ENCODE results near the gene KIF16B. TPM values are rescaled to one million over a fixed set of nuclear protein-coding genes. Genes with fewer than 3 reads are reported as not detected.

Gene KIF16B
- total and polyA plus RNA-seq, 2 of the 8 experiments (the other 6 are each of a cell fraction or from before 2014, with no cell fraction given) = 3.0 to 9.2 TPM

GRCh38 chr20:16257813-16258430 lies 315.3 kb downstream of the KIF16B start:
- Histone ChIP-seq H2BK15ac (ENCODE audit: low read length) (no peak overlapping the region), H2AFZ (ENCODE audit: low read length) (no peak overlapping the region), H3K9ac (replicated peaks in 1 of 4; ENCODE audit: extremely low read depth in 1 of 4, low read depth in 3 of 4, low read length in 3 of 4) (no peak overlapping the region), H4K5ac (ENCODE audit: insufficient read length, low read depth, low read length) (no peak overlapping the region), H3K36me3 (ENCODE audit: control insufficient read depth in 2 of 4, insufficient read depth in 4 of 4, low read length in 3 of 4) (no peaks in the 10 kb centered on the region), H3K4me2 (ENCODE audit: insufficient read depth in 1 of 2, low read depth in 2 of 2, low read length in 2 of 2) (no peak overlapping the region), H3K4ac (replicated peaks; ENCODE audit: insufficient read length, low read depth, low read length) (no peak overlapping the region), H3K56ac (replicated peaks; ENCODE audit: insufficient read length, low read depth, low read length) (no peak overlapping the region), H2BK20ac (ENCODE audit: low read length) (no peak overlapping the region), H3K9me3 (ENCODE audit: insufficient read depth in 2 of 2, low read depth in 1 of 2, low read length in 1 of 2) (no peaks in the 10 kb centered on the region; a peak in 1 of 4 replicates), H3K79me1 (ENCODE audit: low read depth, low read length) (no peaks in the 10 kb centered on the region), H3K4me1 (replicated peaks in 1 of 4; ENCODE audit: control insufficient read depth in 3 of 4, insufficient read depth in 4 of 4, low read length in 3 of 4) (no peaks in the 10 kb centered on the region), H2AK5ac (ENCODE audit: low read depth, low read length) (no peak overlapping the region), H2BK12ac (ENCODE audit: low read depth, low read length) (no peak overlapping the region), H2BK5ac (ENCODE audit: low read depth, low read length) (no peak overlapping the region), H3K14ac (ENCODE audit: insufficient read length) (no peak overlapping the region), H4K8ac (ENCODE audit: extremely low read depth, insufficient read depth, low read length) (no peak overlapping the region), H3K79me2 (ENCODE audit: control insufficient read depth in 1 of 2, insufficient read depth in 2 of 2, low read length in 2 of 2) (no peaks in the 10 kb centered on the region), H3K18ac (ENCODE audit: extremely low read depth, low read length) (no peak overlapping the region), H2BK120ac (replicated peaks; ENCODE audit: low read depth, low read length) (no peak overlapping the region), H3K27me3 (replicated peaks in 1 of 4; ENCODE audit: control insufficient read depth in 3 of 4, extremely low read depth in 1 of 4, insufficient read depth in 3 of 4, low read length in 3 of 4) (no peaks in the 10 kb centered on the region), H3K23ac (ENCODE audit: insufficient read length) (no peak overlapping the region), H3K23me2 (ENCODE audit: low read depth, low read length) (peaks cover 16% of the 10 kb centered on the region; the same call in 1 of the 2 replicates), H4K20me1 (replicated peaks in 1 of 2; ENCODE audit: control insufficient read depth in 1 of 2, insufficient read depth in 2 of 2, low read length in 2 of 2) (no peaks in the 10 kb centered on the region), H3K4me3 (ENCODE audit: extremely low read depth in 1 of 4, insufficient read depth in 2 of 4, low read depth in 3 of 4, low read length in 4 of 4) (no peak overlapping the region), H4K91ac (replicated peaks; ENCODE audit: insufficient read length, low read length) (no peak overlapping the region), H3K27ac (ENCODE audit: low read depth, low read length) (no peak overlapping the region)
- FAIRE-seq (no peak), DNase-seq (ENCODE audit: low read depth in 1 of 2, low spot score in 2 of 2) (no peak)
- ChIA-PET POLR2A (ENCODE audit: partially characterized antibody) (no interaction called here), CTCF (ENCODE audit: partially characterized antibody) (no interaction called here)
- 83 to 100% methylated on average over 1 to 2 of the region's 2 CpGs for WGBS, 2 experiments (ENCODE audit: extremely low coverage in 1 of 2, insufficient coverage in 1 of 2, insufficient read length in 1 of 2, insufficient replicate concordance in 2 of 2, low coverage in 1 of 2, low lambda C conversion rate in 2 of 2, missing lambda C conversion rate in 1 of 2)
- no peak for TF ChIP-seq BRCA1 (IDR thresholded peaks at IDR 0.05; ENCODE audit: low read depth, low read length)
- no peak for TF ChIP-seq SIN3A (conservative IDR thresholded peaks at IDR 0.05 in 1 of 2, IDR thresholded peaks at IDR 0.05 in 1 of 2; ENCODE audit: low read depth in 1 of 2, low read length in 2 of 2)
- no peak for TF ChIP-seq RAD21 (IDR thresholded peaks at IDR 0.05 in 1 of 2, conservative IDR thresholded peaks at IDR 0.05 in 1 of 2; ENCODE audit: low read depth in 2 of 2, low read length in 2 of 2)
- TF ChIP-seq NANOG (IDR thresholded peaks at IDR 0.05; ENCODE audit: insufficient read depth, low read depth, low read length, poor library complexity, severe bottlenecking) = no peak
- no peak for TF ChIP-seq RBBP5 (IDR thresholded peaks at IDR 0.05; ENCODE audit: borderline replicate concordance, low read depth, low read length)
- no peak for TF ChIP-seq CTCF (IDR thresholded peaks at IDR 0.05; ENCODE audit: control extremely low read depth in 1 of 3, insufficient read depth in 1 of 3, low read depth in 1 of 3, low read length in 3 of 3)
- no peak for TF ChIP-seq POLR2A (IDR thresholded peaks at IDR 0.05; ENCODE audit: control extremely low read depth in 1 of 2, low read depth in 2 of 2, low read length in 2 of 2)
- no peak for TF ChIP-seq CREB1 (IDR thresholded peaks at IDR 0.05)
- TF ChIP-seq ASH2L (IDR thresholded peaks at IDR 0.05; ENCODE audit: low read length) = no peak
- TF ChIP-seq MAFK (IDR thresholded peaks at IDR 0.05; ENCODE audit: low read depth, low read length) = no peak
- no peak for TF ChIP-seq SUZ12 (IDR thresholded peaks at IDR 0.05; ENCODE audit: low read length)

Measured in H1 (cell line).